ENCODE data around the gene SND1.

DNA sequence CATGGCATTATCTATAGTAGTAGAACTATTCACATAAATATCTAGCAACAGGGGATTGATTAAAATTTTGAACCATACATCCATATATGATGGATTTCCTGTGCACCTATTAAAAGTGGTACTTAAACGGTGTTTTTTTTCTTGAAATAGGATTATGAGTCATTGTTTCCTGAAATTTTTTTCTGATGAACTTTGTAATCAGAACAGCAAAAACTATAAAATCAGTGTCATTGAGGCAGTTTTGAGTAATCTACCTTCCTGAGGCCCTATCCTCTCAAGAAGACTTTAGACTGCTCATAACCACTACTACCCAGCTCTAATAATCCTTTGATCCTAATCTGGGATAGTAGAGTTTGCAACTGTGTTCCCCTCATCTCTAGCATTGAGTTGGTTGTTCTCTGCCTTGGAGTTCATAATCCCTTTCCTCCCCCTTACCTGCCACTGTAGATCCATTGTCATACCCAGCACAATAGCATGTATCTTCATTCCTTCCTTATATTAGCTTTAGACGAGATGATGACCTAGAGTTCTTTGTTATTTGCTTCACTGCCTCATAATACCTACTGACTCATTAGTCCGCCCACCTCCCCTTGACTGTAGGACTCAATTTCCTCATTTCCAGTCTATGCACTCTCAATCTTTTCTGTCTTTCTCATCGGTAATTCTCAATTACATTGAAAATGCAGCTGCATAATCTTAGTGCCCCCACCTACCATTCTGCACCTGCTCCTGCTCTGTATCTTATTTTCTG lies 245.9 kb downstream of the SND1 start:
- no peak for TF ChIP-seq TAF1 (conservative IDR thresholded peaks at IDR 0.05)
- TF ChIP-seq, protein P1, sequence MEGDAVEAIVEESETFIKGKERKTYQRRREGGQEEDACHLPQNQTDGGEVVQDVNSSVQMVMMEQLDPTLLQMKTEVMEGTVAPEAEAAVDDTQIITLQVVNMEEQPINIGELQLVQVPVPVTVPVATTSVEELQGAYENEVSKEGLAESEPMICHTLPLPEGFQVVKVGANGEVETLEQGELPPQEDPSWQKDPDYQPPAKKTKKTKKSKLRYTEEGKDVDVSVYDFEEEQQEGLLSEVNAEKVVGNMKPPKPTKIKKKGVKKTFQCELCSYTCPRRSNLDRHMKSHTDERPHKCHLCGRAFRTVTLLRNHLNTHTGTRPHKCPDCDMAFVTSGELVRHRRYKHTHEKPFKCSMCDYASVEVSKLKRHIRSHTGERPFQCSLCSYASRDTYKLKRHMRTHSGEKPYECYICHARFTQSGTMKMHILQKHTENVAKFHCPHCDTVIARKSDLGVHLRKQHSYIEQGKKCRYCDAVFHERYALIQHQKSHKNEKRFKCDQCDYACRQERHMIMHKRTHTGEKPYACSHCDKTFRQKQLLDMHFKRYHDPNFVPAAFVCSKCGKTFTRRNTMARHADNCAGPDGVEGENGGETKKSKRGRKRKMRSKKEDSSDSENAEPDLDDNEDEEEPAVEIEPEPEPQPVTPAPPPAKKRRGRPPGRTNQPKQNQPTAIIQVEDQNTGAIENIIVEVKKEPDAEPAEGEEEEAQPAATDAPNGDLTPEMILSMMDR (IDR thresholded peaks at IDR 0.05; ENCODE audit: low read depth, low read length, missing input control): no peak
- TF ChIP-seq RAD21 (IDR thresholded peaks at IDR 0.05): no peak
- TF ChIP-seq GABPA (IDR thresholded peaks at IDR 0.05 in 1 of 2, conservative IDR thresholded peaks at IDR 0.05 in 1 of 2): no peak
- no peak for TF ChIP-seq FOXA1 (IDR thresholded peaks at IDR 0.05)
- TF ChIP-seq, protein P2, sequence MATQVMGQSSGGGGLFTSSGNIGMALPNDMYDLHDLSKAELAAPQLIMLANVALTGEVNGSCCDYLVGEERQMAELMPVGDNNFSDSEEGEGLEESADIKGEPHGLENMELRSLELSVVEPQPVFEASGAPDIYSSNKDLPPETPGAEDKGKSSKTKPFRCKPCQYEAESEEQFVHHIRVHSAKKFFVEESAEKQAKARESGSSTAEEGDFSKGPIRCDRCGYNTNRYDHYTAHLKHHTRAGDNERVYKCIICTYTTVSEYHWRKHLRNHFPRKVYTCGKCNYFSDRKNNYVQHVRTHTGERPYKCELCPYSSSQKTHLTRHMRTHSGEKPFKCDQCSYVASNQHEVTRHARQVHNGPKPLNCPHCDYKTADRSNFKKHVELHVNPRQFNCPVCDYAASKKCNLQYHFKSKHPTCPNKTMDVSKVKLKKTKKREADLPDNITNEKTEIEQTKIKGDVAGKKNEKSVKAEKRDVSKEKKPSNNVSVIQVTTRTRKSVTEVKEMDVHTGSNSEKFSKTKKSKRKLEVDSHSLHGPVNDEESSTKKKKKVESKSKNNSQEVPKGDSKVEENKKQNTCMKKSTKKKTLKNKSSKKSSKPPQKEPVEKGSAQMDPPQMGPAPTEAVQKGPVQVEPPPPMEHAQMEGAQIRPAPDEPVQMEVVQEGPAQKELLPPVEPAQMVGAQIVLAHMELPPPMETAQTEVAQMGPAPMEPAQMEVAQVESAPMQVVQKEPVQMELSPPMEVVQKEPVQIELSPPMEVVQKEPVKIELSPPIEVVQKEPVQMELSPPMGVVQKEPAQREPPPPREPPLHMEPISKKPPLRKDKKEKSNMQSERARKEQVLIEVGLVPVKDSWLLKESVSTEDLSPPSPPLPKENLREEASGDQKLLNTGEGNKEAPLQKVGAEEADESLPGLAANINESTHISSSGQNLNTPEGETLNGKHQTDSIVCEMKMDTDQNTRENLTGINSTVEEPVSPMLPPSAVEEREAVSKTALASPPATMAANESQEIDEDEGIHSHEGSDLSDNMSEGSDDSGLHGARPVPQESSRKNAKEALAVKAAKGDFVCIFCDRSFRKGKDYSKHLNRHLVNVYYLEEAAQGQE (IDR thresholded peaks at IDR 0.05): no peak
- TF ChIP-seq MAX (IDR thresholded peaks at IDR 0.05): no peak

Measured in liver (tissue), 3 donors.